Measurements from ENCODE around the gene DPY19L1. TPM values are rescaled to one million over a fixed set of nuclear protein-coding genes. Genes with fewer than 3 reads are reported as not detected.
"Not testable (repeated sequence)": the region's sequence is repeated elsewhere in the genome, so short reads cannot be mapped to it uniquely, and the experiment has no call there.

DPY19L1 gene
- total and polyA plus RNA-seq, 9 donors: 14.7 to 34.0 (median 21.2) TPM

DNA sequence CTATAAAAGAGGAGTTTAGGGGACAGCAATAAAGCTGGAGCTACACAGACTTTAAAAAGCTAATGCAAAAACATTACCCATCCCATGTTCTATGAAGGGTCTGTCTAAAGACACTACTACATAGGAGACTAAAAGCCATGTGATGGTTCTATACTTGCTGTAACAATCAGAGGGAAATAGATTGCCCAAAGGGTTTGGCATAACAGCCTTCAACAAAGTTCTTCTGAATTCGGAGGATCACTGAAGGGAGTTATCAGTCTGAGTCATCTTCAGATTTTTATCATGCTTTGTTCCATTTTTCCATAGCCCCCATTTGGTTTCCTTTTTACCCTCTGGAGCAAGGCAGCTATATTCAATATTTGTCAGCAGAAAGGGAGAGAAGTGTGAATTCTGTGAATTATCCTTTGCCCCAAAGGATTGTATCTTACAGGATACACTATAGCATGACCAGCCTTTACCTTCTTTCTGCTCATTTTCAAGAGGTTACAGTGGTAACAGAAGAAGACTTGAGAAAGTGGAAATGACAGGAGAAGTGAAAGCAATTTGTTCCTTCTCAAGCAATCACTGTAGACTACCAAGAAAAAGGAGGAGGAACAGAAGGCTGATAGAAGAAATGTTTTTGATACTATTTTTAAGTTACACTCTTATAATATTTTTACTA is 64.4 kb downstream of the DPY19L1 start:
- not testable (repeated sequence) for H3K27ac ChIP-seq (ENCODE audit: low read length); H3K27me3 ChIP-seq (ENCODE audit: control insufficient read depth, insufficient read depth, low read length); H3K4me3 ChIP-seq (ENCODE audit: low read length); H3K9me3 ChIP-seq (replicated peaks; ENCODE audit: control insufficient read depth, low read depth, low read length); H3K36me3 ChIP-seq (ENCODE audit: control insufficient read depth, insufficient read depth, low read length); DNase-seq; H3K4me1 ChIP-seq (ENCODE audit: control insufficient read depth, insufficient read depth, low read length)
- WGBS (ENCODE audit: insufficient coverage): no CpG with 5 or more reads among the region's 1 CpG

DNA sequence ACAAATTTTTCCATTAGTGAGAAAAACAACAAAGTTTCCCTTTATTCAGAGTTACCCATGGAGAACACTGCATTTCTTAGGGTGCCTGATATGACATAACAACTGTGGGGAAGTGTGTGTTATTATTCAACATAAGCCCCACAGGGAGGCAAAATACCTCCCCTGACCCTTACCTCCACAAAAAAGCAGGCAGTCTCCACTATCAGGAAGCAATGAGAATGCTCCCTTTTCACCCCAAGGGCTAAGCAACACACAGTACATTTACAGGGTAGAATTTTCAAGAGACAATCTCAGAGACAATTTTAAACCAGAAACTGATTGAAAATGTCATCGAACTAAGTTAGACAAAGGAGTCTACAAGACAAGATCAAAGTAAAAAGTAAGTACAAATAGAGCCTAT is 69.5 kb downstream of the DPY19L1 start:
- H3K27me3 ChIP-seq (ENCODE audit: control insufficient read depth, insufficient read depth, low read length); DNase-seq; H3K4me1 ChIP-seq (ENCODE audit: control insufficient read depth, insufficient read depth, low read length); H3K36me3 ChIP-seq (ENCODE audit: control insufficient read depth, insufficient read depth, low read length); H3K27ac ChIP-seq (ENCODE audit: low read length); H3K9me3 ChIP-seq (replicated peaks; ENCODE audit: control insufficient read depth, low read depth, low read length); H3K4me3 ChIP-seq (ENCODE audit: low read length): not testable (repeated sequence)
- no CpG with 5 or more reads among the region's 1 CpG for WGBS (ENCODE audit: insufficient coverage)

DNA sequence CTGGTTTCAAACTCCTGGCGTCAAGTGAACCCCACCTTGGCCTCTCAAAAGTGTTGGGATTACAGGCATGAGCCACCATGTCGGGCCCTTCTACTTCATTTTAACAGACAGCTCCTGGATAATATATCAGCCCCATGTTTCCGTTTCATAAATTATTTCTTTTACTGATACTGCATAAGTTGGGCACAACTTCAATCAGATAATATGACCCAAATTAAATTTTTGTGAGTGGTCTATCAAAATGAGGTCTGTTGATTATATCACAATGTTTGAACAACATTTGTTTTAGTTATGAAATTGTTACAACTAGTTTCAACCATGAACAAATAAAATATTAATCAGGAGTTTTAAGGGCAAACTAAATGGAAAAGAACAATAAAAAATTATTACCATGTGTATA is 70.8 kb downstream of the DPY19L1 start:
- H3K4me3 ChIP-seq (ENCODE audit: low read length); DNase-seq: not testable (repeated sequence)
- WGBS (ENCODE audit: insufficient coverage): 100% methylated on average over 2 of the region's 3 CpGs

DNA sequence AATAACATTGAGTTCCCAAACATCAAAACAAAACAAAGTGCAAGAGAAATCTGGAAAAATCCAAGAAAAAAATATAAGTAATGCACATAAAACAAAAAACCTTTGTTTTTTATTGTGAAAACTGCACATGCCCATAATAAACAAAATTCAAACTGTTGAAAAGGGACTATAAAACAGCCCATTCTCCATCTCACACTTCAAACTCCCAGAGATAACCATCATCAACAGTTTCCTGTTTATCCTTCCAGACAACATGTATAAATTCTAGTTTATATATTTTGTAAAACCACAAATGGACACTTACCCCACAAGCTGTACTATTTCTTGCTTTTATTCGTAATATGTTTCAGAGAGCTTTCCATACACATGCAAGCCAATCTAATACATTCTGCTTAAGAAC is 79.3 kb downstream of the DPY19L1 start:
- H3K9me3 ChIP-seq (replicated peaks; ENCODE audit: control insufficient read depth, low read depth, low read length): no peaks in the 10 kb centered on the region
- no peak for DNase-seq
- H3K4me1 ChIP-seq (ENCODE audit: control insufficient read depth, insufficient read depth, low read length): no peaks in the 10 kb centered on the region
- no peaks in the 10 kb centered on the region for H3K36me3 ChIP-seq (ENCODE audit: control insufficient read depth, insufficient read depth, low read length)
- no peak overlapping the region for H3K27ac ChIP-seq (ENCODE audit: low read length)
- H3K27me3 ChIP-seq (ENCODE audit: control insufficient read depth, insufficient read depth, low read length): no peaks in the 10 kb centered on the region
- no peak overlapping the region for H3K4me3 ChIP-seq (ENCODE audit: low read length)
- WGBS (ENCODE audit: insufficient coverage): no CpG with 5 or more reads among the region's 1 CpG

More for the DNA sequence above, 70.8 kb downstream of the DPY19L1 start:
- not testable (repeated sequence) for H3K4me1 ChIP-seq (ENCODE audit: control insufficient read depth, insufficient read depth, low read length); H3K36me3 ChIP-seq (ENCODE audit: control insufficient read depth, insufficient read depth, low read length); H3K27me3 ChIP-seq (ENCODE audit: control insufficient read depth, insufficient read depth, low read length); H3K27ac ChIP-seq (ENCODE audit: low read length); H3K9me3 ChIP-seq (replicated peaks; ENCODE audit: control insufficient read depth, low read depth, low read length)

DNA sequence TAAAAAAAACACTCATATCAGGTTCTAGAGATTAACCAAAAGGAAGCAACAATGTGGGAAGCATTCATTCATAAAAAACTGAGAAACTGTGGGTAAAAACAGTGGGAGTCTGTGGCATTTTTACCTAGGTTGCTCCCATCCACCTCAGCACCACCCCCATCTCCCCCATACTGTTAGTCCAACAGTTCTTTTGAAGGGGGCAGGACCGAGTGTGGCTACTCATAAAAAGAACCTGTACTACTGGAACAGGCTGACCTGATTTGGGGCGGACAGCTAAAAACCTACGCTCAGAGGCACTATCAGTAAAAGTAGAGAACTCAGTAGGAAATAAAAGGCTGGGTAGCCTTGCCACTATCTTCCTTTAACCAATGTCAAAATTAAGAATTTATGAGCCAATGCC is 84.5 kb downstream of the DPY19L1 start:
- Histone ChIP-seq H3K36me3 (ENCODE audit: control insufficient read depth, insufficient read depth, low read length) (no peaks in the 10 kb centered on the region), H3K27ac (ENCODE audit: low read length) (no peak overlapping the region), H3K9me3 (replicated peaks; ENCODE audit: control insufficient read depth, low read depth, low read length) (no peaks in the 10 kb centered on the region), H3K4me1 (ENCODE audit: control insufficient read depth, insufficient read depth, low read length) (no peaks in the 10 kb centered on the region), H3K4me3 (ENCODE audit: low read length) (no peak overlapping the region), H3K27me3 (ENCODE audit: control insufficient read depth, insufficient read depth, low read length) (no peaks in the 10 kb centered on the region)
- no peak for DNase-seq
- no CpG with 5 or more reads among the region's 3 CpGs for WGBS (ENCODE audit: insufficient coverage)

DNA sequence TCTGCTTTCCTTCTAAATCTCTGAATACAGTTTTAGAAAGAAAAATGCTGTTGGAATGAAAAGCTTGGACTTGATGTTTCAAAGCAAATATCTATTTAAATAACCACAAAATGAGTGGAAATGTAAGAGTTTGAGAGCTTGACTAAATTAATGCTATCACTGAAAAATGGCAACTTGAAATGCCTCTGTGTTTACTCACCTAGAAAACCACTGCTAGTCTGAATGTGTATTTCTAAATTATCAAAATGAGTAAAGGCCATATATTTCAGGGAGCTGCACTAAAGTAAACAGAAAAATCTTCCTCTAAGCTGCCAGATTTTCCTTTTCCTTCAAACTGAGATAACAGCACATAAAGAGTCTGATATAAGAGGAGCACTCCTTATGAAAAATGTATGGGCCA is 87.9 kb downstream of the DPY19L1 start:
- Histone ChIP-seq H3K36me3 (ENCODE audit: control insufficient read depth, insufficient read depth, low read length) (no peaks in the 10 kb centered on the region), H3K9me3 (replicated peaks; ENCODE audit: control insufficient read depth, low read depth, low read length) (no peaks in the 10 kb centered on the region), H3K4me1 (ENCODE audit: control insufficient read depth, insufficient read depth, low read length) (no peaks in the 10 kb centered on the region), H3K27ac (ENCODE audit: low read length) (no peak overlapping the region), H3K4me3 (ENCODE audit: low read length) (no peak overlapping the region), H3K27me3 (ENCODE audit: control insufficient read depth, insufficient read depth, low read length) (no peaks in the 10 kb centered on the region)
- no peak for DNase-seq

DNA sequence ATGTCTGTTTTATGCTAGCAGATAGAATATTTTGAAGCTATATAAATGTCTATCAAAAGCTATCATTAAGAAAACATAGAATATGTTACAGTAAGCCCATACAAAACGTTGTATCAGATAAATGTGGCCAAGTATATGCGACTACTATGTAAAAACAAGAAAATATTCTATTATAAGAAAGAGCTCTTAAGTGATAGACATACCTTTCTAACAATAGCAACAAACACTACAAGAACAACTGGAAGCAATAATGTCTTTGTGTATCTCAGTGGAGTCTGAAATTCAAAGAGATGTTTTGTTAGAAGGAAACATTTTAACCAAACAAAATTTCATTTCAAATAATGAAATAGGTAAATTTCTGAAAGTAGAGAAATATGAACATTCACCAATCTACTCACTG is 89.9 kb downstream of the DPY19L1 start:
- DNase-seq; H3K36me3 ChIP-seq (ENCODE audit: control insufficient read depth, insufficient read depth, low read length); H3K4me1 ChIP-seq (ENCODE audit: control insufficient read depth, insufficient read depth, low read length); H3K4me3 ChIP-seq (ENCODE audit: low read length); H3K9me3 ChIP-seq (replicated peaks; ENCODE audit: control insufficient read depth, low read depth, low read length); H3K27me3 ChIP-seq (ENCODE audit: control insufficient read depth, insufficient read depth, low read length); H3K27ac ChIP-seq (ENCODE audit: low read length): not testable (repeated sequence)
- no CpG with 5 or more reads among the region's 2 CpGs for WGBS (ENCODE audit: insufficient coverage)

DNA sequence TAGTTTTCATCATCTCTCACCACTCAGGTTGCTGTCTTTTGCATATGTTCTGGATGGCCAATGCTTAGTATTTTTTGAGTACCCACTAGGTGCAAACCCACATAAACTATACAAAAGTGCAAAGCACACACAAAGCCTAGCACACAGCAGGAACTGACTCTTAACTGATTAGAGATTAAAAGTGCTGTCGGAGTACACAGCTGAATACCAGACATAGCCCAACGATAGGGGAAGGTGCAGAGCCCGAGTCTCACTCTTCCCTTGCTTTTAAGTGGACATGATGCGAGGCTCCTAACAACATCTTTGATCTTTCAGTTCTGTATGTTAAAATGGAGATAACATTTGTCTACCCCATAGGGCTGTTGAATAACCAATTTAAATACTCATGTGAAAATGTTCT is 90.8 kb downstream of the DPY19L1 start:
- 42% methylated on average over 2 of the region's 4 CpGs for WGBS (ENCODE audit: insufficient coverage)
- no peaks in the 10 kb centered on the region for H3K27me3 ChIP-seq (ENCODE audit: control insufficient read depth, insufficient read depth, low read length)
- H3K4me3 ChIP-seq (ENCODE audit: low read length): no peak overlapping the region
- H3K9me3 ChIP-seq (replicated peaks; ENCODE audit: control insufficient read depth, low read depth, low read length): no peaks in the 10 kb centered on the region
- no peaks in the 10 kb centered on the region for H3K36me3 ChIP-seq (ENCODE audit: control insufficient read depth, insufficient read depth, low read length)
- no peak overlapping the region for H3K27ac ChIP-seq (ENCODE audit: low read length)
- no peak for DNase-seq
- no peaks in the 10 kb centered on the region for H3K4me1 ChIP-seq (ENCODE audit: control insufficient read depth, insufficient read depth, low read length)

DNA sequence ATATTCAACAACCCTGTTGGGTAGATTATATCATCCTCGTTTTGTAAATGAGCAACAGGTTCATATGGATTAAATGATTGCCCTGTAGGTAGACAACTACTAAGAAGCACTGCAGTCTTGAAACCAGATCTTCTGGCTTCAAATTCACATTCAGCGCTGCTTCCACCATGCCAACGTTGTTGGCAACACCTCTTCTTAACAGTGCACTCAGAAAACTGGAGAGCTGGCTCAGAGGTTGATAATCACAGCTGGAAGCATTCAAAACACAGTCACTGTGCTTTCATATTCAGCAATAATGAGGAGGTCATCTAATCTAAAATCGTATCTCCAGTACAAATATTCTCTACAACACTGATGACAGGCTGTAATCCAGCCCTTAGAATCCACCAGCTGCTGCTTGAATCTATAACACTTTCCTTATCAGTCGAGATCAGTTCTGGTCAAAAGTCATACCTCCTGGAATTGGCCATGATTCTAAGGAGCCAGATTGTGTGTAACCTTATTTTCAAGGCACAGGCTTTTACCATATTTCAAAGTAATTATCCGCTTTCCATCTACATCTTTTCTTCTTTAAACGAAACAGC is 91.3 kb downstream of the DPY19L1 start:
- H3K9me3 ChIP-seq (replicated peaks; ENCODE audit: control insufficient read depth, low read depth, low read length); H3K27ac ChIP-seq (ENCODE audit: low read length); H3K27me3 ChIP-seq (ENCODE audit: control insufficient read depth, insufficient read depth, low read length); H3K36me3 ChIP-seq (ENCODE audit: control insufficient read depth, insufficient read depth, low read length); DNase-seq; H3K4me1 ChIP-seq (ENCODE audit: control insufficient read depth, insufficient read depth, low read length); H3K4me3 ChIP-seq (ENCODE audit: low read length): not testable (repeated sequence)
- 67% methylated on average over 2 of the region's 7 CpGs for WGBS (ENCODE audit: insufficient coverage)

DNA sequence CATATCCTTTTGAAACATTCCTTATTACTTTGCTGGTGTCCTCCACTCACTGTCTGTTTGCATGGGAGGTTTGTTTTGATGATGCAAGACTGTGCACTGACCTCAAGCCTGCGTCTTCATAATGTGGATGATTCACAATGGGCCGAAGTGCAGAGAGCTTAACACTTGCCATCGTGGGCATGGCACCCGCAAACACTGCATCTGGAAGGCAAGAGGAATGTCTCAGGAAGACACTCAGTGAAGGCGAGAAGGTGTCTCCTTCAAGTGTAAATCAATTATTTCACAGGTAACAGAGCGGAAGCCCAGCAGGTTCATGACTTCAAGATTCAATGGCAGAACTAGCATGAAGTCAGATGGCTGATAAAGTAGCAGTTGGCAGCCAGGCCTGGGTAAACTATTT is 98.1 kb downstream of the DPY19L1 start:
- Histone ChIP-seq H3K4me3 (ENCODE audit: low read length) (no peak overlapping the region), H3K27me3 (ENCODE audit: control insufficient read depth, insufficient read depth, low read length) (no peaks in the 10 kb centered on the region), H3K36me3 (ENCODE audit: control insufficient read depth, insufficient read depth, low read length) (peaks cover 5% of the 10 kb centered on the region), H3K9me3 (replicated peaks; ENCODE audit: control insufficient read depth, low read depth, low read length) (no peaks in the 10 kb centered on the region), H3K27ac (ENCODE audit: low read length) (no peak overlapping the region), H3K4me1 (ENCODE audit: control insufficient read depth, insufficient read depth, low read length) (no peaks in the 10 kb centered on the region)
- 85% methylated on average over 4 of the region's 6 CpGs for WGBS (ENCODE audit: insufficient coverage)
- no peak for DNase-seq

DNA sequence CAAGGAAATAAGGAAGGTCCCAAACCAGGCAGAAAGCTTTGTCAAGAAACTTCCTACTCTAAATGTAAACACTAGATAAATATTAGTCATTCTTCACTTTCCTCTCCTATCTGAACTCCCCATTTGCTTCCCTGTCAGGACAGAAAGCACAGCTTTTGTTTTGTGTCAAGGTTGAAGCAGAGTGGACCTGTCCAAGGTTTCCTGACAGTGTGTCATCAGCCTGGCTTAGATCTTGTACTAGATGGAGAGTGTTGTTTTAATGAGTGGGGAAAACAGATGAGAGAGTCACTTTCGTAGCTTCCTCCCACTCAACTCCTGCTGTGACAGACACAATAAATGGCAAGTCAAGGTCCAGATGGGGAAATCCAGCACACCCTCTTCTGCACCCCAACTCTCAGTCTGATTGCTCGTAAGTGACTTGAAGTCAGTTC is 101.5 kb downstream of the DPY19L1 start:
- H3K9me3 ChIP-seq (replicated peaks; ENCODE audit: control insufficient read depth, low read depth, low read length); H3K4me1 ChIP-seq (ENCODE audit: control insufficient read depth, insufficient read depth, low read length); H3K4me3 ChIP-seq (ENCODE audit: low read length); DNase-seq; H3K27ac ChIP-seq (ENCODE audit: low read length); H3K36me3 ChIP-seq (ENCODE audit: control insufficient read depth, insufficient read depth, low read length); H3K27me3 ChIP-seq (ENCODE audit: control insufficient read depth, insufficient read depth, low read length): not testable (repeated sequence)
- no CpG with 5 or more reads among the region's 2 CpGs for WGBS (ENCODE audit: insufficient coverage)

Measured in muscle of leg (tissue), 11 donors.